ENCODE results near the gene MLXIPL.

- TF ChIP-seq CTCF (conservative IDR thresholded peaks at IDR 0.05 in 1 of 2, IDR thresholded peaks at IDR 0.05 in 1 of 2; ENCODE audit: extremely low read depth in 1 of 2, insufficient read depth in 1 of 2, low read depth in 1 of 2, low read length in 2 of 2) (no peak), EZH2 (IDR thresholded peaks at IDR 0.05; ENCODE audit: borderline replicate concordance, low read length) (no peak)
Observed at GRCh38 chr7:73572767-73573186, 51.5 kb downstream of the MLXIPL start.

Data from mammary epithelial cell (primary cell).